Effector CD8-positive, alpha-beta T cell (primary cell): ENCODE measurements around the gene C12orf60.

Experiments
- DNase-seq: peaks from one replicate; lab custom pipeline; 2025; lab: John Stamatoyannopoulos, UW

Gene C12orf60

DNA sequence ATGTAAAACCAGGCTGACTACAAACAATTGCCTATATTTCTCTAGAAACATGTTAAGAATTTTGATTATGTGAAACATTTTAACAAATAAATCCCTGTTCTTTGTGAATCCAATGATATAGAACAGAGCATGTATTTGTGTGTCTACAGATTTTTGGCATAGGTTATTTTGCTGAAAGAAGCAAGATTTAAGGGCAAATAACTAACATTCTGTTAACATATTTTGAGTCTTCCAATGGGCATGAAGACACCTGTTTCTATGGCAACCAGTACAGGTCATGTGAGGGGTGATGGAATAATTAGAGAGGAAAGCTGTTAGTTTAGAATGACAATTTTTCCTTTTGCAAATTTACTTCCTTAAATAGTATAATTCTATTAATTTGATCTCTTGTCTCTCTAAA, 31.0 kb downstream of the C12orf60 start:
- no peak for DNase-seq

DNA sequence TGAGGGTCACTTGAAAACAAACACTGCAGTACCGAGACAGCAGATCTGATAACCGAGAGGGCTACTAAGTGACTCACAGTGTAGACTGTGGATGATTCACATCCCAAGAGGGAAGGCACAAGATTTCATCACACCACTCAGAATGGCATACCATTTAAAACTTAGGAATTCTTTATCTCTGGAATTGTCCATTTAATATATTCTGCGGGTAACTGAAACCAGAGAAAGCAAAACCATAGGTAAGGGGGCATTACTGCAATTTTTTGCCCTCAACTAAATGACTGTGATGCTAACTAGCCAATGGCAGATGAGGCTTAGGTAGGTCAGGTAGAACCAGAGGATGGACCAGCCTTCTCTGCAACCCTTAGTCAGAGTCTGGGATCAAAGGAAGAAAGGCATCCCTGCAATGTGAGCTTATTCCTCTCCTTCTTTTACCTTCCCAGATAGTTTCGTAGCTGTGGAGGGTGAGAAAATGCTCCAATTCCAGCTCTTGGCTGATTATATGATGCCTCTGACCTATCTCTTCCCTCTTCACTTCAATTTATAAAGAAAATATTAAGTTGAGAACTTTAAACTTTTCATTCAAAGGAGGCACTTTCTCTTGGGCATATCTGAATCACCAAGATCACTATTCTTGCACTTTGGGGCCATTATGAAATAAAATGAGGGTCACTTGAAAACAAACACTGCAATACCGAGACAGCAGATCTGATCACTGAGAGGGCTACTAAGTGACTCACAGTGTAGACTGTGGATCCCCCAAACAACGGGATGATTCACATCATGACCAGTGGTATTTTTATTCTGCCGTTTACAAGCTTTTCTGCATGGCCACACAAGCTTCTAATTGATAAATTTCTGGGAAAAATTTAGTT, 33.1 kb downstream of the C12orf60 start:
- no peak for DNase-seq

DNA sequence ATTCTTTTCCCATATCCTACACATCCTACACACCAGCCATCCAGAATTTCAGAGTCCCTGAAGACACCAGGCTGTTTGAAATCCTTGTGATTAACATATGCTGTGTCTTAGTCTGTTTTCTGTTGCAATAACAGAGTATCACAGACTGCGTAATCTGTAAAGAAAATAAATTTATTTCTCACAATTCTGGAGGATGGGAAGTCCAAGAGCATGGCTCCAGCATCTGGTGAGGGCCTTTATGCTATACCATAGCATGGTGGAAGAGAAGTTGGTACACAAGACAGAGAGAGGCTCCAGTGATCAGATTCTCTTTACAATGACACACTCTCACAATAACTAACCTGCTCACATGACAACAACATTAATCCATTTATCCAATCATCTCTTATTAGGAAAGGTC, 35.8 kb downstream of the C12orf60 start:
- DNase-seq: no peak

GRCh38 chr12:14840616-14841015, 37.1 kb downstream of the C12orf60 start:
- no peak for DNase-seq

DNA sequence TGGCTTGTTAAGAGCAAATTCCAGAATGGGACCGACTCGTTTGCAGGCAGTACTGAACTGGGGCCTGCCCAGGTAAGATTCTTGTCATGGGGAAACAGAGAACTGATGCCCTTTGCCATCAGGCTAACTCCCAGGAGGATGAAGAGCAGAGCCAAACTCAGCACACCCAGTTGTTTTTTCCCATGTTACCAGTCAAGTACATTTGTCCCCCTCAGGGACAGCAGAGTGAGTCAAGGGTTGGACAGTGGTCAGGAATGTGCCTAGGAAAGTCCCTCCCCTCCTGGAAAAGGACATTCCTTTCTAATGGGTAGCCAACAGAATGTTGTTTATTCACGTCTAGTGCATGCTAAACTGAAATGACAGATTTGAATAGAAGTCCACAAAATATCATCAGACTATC, 38.3 kb downstream of the C12orf60 start:
- DNase-seq: no peak

GRCh38 chr12:14842315-14842714, 38.8 kb downstream of the C12orf60 start:
- no peak for DNase-seq

DNA sequence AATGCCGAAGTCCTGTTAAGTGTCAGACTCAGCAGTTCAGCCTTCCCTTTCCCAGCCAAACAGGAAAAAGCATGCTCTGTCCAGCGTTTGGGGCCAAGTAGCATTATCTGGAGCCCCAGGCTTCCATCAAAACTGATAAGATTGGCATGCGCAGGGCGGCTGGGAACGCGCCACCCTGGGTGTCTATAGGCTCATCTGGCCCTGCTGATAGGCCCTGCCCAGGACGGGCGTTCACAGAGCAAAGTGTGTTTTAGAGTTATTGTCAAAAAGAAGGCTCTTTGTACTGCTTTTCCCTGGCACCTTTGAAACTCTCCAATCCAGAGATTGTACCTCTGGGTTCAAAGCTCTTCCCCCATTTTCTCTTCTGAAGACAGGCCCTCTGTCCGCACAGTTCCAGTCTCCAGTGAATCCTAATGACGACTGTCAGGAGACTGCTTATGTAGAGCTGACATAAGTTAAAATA, 40.0 kb downstream of the C12orf60 start, which contains the start of gene ART4:
ART4 (minus strand) TSS at position 102 of the 463 bp plus-strand sequence. CDS start 413 bp downstream, outside the sequence.
- no peak for DNase-seq

DNA sequence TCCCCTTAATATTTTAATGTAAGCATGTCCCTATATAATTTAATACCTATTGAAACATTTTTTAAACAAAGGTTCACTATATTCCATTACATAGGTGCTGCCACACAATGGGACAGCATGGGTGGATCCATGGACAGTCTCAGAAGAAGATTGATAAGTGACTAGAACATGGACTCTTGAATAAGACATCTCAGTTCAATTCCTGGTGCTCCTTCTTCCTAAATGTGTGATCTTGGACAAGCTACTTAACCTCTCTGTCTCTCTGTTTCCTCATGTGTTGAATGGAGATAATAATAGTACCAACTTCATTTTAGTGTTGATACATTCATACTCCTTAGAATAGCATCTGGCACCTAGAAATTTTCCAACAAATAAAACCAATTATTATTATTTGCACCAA, 40.9 kb downstream of the C12orf60 start:
- no peak for DNase-seq

DNA sequence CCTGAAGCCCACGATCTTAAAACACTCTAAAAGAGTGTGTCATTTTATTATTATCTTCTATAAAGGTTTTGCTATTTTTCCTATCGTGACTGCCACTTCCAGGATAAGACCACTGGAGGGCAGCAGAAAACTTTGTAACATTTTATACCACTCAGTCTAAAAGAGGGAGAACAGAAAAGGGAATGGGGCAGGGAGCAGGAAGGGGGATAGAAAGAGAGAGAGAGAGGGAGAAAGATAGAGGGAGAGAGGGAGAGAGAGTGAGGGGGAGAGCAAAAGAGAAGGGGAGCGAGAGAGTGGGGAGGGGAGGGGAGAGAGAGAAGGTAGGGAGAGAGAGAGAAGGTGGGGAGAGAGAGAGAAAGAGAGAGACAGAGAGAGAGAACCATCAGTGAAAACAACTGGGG, 41.9 kb downstream of the C12orf60 start:
- DNase-seq: peak; percentile 18

DNA sequence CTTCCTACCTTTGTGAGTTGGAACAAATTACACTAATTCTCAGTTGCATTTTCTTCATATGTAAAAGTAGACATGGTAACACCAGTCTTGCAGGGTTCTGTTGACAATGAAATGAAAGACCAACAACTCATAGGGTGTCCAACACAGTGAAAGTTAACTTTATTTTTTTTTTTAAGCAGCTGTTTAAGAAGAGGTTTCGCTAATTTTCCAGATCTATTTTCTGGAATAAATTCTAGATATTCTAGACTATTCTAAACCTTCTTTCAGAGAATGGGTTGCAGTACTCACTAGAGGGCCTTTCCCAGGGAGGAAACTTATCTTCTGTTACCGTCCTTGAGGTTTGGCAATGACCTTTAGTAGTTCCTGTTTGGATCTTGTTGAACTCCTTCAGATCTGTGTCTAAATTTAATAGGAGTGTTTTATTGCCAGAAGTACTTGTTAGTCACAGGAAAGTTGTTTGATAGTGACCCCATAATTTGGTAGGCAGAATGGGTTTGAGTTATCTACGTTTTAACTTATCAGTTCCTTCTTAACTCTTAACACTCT, 42.6 kb downstream of the C12orf60 start:
- DNase-seq: no peak

DNA sequence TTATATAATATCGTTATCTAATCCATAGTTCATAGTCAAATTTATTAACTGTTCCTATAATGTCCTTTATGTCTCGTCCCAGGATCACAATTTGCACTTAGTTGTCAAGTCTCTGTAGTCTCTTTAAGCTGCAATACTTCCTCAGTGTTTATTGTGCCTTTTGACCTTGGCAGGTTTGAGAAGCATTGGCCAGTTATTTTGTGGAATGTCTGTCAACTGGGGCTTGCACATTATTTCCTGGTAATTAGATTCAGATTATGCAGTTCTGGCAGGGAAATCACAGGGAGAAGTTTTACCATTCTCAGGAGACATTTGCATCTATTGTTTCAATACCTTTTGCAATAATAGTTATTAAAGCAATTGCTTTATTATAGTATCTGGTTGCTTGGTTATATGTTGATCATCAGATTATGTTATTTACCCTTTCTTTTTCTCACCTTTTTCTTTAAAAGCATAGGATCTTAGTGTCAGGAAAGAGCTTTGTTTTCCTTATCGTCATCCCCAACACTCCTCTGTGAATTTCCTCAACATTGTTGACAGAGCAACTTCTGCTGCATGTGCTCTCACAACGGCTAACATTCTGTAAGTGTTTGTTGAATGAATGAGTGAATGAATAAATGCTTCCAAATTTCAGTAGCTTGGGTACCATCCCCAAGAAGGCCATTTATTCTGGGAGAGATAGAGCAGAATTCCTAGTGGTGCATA, 43.6 kb downstream of the C12orf60 start:
- no peak for DNase-seq

- DNase-seq: no peak
These were observed 46.2 kb downstream of the C12orf60 start for GRCh38 chr12:14849661-14850060.

- no peak for DNase-seq
These were observed 47.6 kb downstream of the C12orf60 start for GRCh38 chr12:14850929-14851663.

- no peak for DNase-seq
These were observed 49.4 kb downstream of the C12orf60 start for GRCh38 chr12:14852880-14853279.

DNA sequence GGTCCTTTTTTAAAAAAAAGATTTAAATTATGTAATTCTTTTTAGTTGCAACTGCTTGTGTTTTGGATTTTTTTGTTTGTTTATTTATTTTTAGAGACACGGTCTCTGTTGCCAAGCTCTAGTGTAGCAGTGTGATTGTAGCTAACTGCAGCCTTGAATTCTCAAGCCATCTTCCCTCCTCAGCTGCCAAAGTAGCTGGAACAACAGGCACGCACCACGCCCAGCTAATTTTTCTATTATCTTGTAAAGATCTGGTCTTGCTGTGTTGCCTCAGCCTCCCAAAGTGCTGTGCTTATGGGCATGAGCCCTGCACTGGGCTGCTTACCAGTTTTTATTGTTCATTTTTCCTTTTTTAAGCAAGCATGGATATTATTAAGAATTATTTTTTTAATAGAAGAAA, 50.5 kb downstream of the C12orf60 start:
- no peak for DNase-seq

DNA sequence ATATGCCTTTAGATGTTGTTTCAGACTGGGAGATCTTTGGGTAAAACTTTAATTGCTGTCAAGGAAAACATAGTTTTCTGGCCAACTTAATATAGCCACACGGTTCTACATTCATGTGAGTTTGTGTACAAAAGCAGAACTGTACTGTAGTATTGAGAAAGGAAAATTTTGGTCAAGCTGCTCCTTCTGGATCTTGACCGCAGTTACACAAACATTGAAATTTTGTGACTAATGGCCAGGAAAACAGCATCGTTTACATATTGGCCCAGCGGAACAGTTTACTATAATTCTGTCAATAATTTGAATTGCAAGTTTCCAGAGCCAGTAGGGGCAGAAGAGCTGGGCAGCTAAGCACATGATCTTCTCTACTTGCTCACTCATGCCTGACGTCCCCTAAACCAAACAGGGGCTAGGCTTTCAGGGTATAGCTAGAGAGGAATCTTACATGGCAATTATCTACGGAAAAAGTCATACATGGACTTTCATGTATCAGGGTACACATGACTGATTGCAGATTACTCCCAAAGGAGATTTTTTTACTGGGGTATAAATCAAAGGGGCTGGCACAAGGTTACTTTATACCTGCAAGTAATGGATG, 51.2 kb downstream of the C12orf60 start:
- DNase-seq: no peak

DNA sequence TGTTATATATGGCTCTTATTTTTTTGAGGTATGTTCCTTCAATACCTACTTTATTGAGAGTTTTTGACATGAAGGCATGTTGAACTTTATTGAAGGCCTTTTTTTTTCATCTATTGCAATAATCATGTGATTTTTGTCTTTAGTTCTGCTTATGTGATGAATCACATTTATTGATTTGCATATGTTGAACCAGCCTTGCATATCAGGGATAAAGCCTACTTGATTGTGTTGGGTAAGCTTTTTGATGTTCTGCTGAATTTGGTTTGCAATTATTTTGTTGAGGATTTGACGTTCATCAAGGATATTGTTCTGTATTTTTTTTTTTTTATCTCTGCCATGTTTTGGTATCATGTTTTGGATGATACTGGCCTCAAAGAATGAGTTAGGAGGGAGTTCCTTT, 55.0 kb downstream of the C12orf60 start:
- DNase-seq: no peak

- no peak for DNase-seq
These were observed 57.0 kb downstream of the C12orf60 start for GRCh38 chr12:14860490-14860889.

DNA sequence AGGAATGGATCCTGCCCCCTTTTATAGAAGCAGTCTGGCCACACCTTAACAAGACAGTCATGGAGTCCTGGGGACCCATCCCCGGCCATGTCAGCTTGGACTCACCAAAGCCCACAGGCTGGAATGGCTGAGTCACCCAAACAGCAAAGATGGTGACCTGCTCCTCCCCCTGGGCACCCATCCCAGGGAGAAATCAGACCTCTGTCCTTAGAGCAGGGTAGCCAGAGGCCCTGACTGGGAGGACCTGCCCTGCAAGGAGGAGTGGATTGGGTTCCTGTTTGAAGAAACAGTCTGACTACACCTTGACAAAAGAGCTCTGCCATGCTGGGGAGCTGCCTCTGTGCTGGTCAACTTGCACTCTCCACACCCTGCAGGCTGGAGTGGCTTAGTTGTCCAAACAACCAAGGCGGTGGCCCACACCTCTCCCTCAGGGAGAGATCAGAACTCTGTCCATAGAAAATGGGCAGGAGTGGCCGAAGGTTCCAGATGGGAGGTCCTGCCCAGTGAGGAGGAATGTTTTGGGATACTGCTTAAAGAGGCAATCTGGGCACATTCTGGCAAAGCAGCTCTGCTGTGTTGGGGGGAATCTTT, 65.5 kb downstream of the C12orf60 start:
- no peak for DNase-seq

DNA sequence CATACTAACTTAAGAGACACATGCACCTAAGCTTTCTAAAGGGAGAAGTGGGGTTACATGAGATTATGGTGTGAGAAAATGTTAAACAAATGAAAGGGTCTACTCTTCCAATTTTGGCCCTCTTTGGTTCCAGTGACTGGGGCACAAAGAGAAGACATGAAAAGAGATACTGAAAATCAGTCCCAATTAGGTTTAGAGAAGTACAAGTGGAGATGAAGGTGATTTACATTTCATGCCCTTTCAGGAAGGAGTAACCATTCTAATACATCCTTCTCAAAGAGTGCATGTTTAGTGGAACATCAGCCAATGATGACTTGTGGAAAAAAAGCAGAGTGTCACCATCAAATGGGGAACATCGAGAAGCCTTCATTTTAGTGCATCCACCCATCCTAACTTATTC, 67.8 kb downstream of the C12orf60 start:
- no peak for DNase-seq

DNA sequence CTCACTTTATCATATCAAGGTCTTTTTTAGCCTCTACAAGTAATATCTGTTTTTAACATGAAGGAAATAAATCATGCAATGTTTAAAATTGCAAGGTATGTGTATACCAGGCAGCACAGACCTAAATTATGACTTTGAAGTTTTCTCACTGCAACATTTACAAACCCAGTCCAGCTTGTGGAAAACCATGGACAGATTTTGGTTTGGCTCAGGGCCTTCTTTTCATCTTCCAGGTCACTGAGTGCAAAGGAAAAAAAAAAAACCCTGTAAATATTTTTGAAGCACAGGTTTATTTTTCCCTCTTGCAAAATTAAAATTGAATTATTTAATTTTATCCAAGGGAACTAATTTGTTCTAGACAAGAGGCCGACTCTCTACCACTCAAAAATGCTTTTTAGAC, 68.4 kb downstream of the C12orf60 start:
- DNase-seq: no peak
